ENCODE data around the gene INVS.

- TF ChIP-seq EZH2 (IDR thresholded peaks at IDR 0.05) = no peak
- TF ChIP-seq POLR2AphosphoS5 (IDR thresholded peaks at IDR 0.05; ENCODE audit: borderline replicate concordance, low read depth, low read length) = peak; percentile 81
- no peak for TF ChIP-seq FOXP2 (optimal IDR thresholded peaks at IDR 0.05; ENCODE audit: control extremely low read depth, extremely low read length, insufficient read depth)
Measured at GRCh38 chr9:100098887-100099721, at the start of gene INVS, which contains the start of gene ERP44.
